Prostate gland (tissue), 2 donors: ENCODE results near the gene ATG7. TPM values are rescaled to one million over a fixed set of nuclear protein-coding genes. Genes with fewer than 3 reads are reported as not detected.

Experiments used
- DNase-seq: peaks from one replicate; pipeline ENCODE4 v3.0.0-alpha.2; 2019; ENCODE audit warnings: low spot score
- H3K27ac ChIP-seq, 2 donors: fragments of 200-600 bp; sonication (generic); 2 replicates each; pipeline ENCODE4 v1.5.1; 2017 to 2019
- H3K27me3 ChIP-seq: fragments of 200-600 bp; sonication (generic); replicated peaks from 2 replicates; pipeline ENCODE4 v1.5.1; 2019; ENCODE audit not compliant: insufficient read depth
- H3K36me3 ChIP-seq, 2 donors: fragments of 200-600 bp; sonication (generic); 1 replicate in 1 of 2; 2 replicates in 1 of 2; pipeline versions ENCODE4 v1.5.1 to v1.8.1; 2017 to 2019
- H3K4me1 ChIP-seq: fragments of 200-600 bp; sonication (generic); replicated peaks from 2 replicates; pipeline ENCODE4 v1.5.1; 2019
- H3K4me3 ChIP-seq, 2 donors: fragments of 200-600 bp; sonication (generic); 2 replicates each; pipeline ENCODE4 v1.5.1; 2017 to 2019
- H3K9me3 ChIP-seq: fragments of 200-600 bp; sonication (generic); 2 replicates; pipeline ENCODE4 v1.5.1; 2017
- POLR2A ChIP-seq: fragments of 450-650 bp; IDR thresholded peaks from one replicate; pipeline ENCODE4 v1.6.1; 2016; ENCODE audit warnings: antibody characterized with exemption, mild to moderate bottlenecking
- POLR2AphosphoS5 ChIP-seq: sonication (generic); formaldehyde crosslinking; IDR thresholded peaks from one replicate; pipeline ENCODE4 v1.6.1; 2017; ENCODE audit warnings: antibody characterized with exemption
- WGBS: methylation state at CpG from one replicate; pipeline ENCODE4 v1.1.5; 2018; 5-methylcytosine and 5-hydroxymethylcytosine counted together
- intact Hi-C: fragments of 100-400 bp; cut with DNase I; formaldehyde crosslinking; loops from one replicate; pipeline ENCODE4 v1.14.2; 2022
- total RNA-seq, 2 donors: library from RNA; depleted of rRNA; stranded (reverse); fragments of >200 nt; gene quantifications; one replicate each; pipeline ENCODE4 v1.1.0, GENCODE V29; 2016
- TF ChIP-seq, protein P1 (sequence below), 4 experiments: fragments of 200-600 bp in 2 of 4; fragments of 450-650 bp in 2 of 4; sonication (generic) in 2 of 4; IDR thresholded peaks; 1 replicate in 3 of 4; 2 replicates in 1 of 4; pipeline ENCODE4 v1.5.1; 2016 to 2019; ENCODE audit warnings: antibody characterized with exemption in 4 of 4, mild to moderate bottlenecking in 2 of 4, moderate library complexity in 2 of 4

Gene ATG7
- total RNA-seq, 2 donors from 2014 or later: 25.2 to 66.5 TPM

DNA sequence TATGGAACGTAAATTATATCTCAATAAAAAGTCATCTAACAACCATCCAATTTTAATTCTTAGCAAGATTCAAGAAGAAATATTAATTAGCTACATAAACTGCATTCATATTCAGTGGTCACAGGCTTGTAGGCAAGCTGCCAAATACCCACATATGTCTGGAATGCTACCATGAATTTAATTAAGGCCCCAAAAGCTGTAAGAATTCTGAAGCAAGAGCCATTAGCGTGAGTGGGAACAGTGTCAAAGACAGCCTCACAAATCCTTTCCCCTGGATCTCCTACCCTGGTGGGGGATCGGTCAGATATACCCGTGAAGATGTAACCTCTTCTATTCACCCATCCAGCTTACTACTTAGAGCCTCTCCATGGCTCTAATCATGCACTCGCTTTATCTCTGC lies 40.0 kb downstream of the ATG7 start:
- H3K27me3 ChIP-seq: no peaks in the 10 kb centered on the region
- TF ChIP-seq POLR2A: no peak
- TF ChIP-seq, protein P1, sequence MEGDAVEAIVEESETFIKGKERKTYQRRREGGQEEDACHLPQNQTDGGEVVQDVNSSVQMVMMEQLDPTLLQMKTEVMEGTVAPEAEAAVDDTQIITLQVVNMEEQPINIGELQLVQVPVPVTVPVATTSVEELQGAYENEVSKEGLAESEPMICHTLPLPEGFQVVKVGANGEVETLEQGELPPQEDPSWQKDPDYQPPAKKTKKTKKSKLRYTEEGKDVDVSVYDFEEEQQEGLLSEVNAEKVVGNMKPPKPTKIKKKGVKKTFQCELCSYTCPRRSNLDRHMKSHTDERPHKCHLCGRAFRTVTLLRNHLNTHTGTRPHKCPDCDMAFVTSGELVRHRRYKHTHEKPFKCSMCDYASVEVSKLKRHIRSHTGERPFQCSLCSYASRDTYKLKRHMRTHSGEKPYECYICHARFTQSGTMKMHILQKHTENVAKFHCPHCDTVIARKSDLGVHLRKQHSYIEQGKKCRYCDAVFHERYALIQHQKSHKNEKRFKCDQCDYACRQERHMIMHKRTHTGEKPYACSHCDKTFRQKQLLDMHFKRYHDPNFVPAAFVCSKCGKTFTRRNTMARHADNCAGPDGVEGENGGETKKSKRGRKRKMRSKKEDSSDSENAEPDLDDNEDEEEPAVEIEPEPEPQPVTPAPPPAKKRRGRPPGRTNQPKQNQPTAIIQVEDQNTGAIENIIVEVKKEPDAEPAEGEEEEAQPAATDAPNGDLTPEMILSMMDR (IDR thresholded peaks at IDR 0.05): no peak
- TF ChIP-seq POLR2AphosphoS5: no peak
- WGBS: 92% methylated on average over 5 of the region's 5 CpGs
- intact Hi-C loops: no loop called here
- DNase-seq: no peak
- H3K9me3 ChIP-seq: no peaks in the 10 kb centered on the region
- no peaks in the 10 kb centered on the region for H3K4me1 ChIP-seq
- H3K36me3 ChIP-seq: no peaks in the 10 kb centered on the region
- H3K4me3 ChIP-seq: no peak overlapping the region
- H3K27ac ChIP-seq: no peak overlapping the region

- no peaks in the 10 kb centered on the region for H3K36me3 ChIP-seq
- 75% methylated on average over 9 of the region's 9 CpGs for WGBS
Observed at GRCh38 chr3:11317300-11317699, 45.1 kb downstream of the ATG7 start.

DNA sequence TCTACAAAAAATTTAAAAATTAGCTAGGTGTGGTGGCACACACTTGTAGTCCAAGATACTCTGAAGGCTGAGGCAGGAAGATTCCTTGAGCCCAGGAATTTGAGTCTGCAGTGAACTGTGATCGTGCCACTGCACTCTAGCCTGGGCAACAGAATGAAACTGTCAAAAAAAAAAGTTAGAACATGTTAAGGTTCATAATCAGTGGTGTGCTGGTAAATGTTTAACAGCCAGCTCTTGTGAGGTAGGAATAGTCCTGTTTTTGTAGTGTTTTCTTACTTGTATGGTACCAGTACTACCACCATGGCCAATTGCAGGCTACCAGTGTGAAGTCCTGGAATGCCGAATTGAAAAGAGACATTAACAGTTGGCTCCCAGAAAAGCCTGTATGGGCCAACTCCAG lies 50.7 kb downstream of the ATG7 start:
- no peak overlapping the region for H3K4me3 ChIP-seq
- H3K27ac ChIP-seq: no peak overlapping the region
- H3K4me1 ChIP-seq: no peaks in the 10 kb centered on the region
- DNase-seq: no peak
- H3K36me3 ChIP-seq: no peaks in the 10 kb centered on the region
- WGBS: 80% methylated on average over 2 of the region's 2 CpGs
- H3K27me3 ChIP-seq: no peaks in the 10 kb centered on the region
- intact Hi-C loops: no loop called here
- TF ChIP-seq POLR2AphosphoS5 (no peak), POLR2A (no peak)
- TF ChIP-seq, protein P1 (IDR thresholded peaks at IDR 0.05): no peak
- H3K9me3 ChIP-seq: no peaks in the 10 kb centered on the region

More at GRCh38 chr3:11317300-11317699, 45.1 kb downstream of the ATG7 start:
- H3K9me3 ChIP-seq: no peaks in the 10 kb centered on the region
- TF ChIP-seq POLR2AphosphoS5: no peak
- no peak for TF ChIP-seq POLR2A
- TF ChIP-seq, protein P1 (IDR thresholded peaks at IDR 0.05): no peak
- H3K27ac ChIP-seq: no peak overlapping the region
- H3K4me3 ChIP-seq: no peak overlapping the region
- intact Hi-C loops: no loop called here
- H3K4me1 ChIP-seq: no peaks in the 10 kb centered on the region
- H3K27me3 ChIP-seq: no peaks in the 10 kb centered on the region
- DNase-seq: no peak

- intact Hi-C loops: no loop called here
- TF ChIP-seq POLR2A (no peak), POLR2AphosphoS5 (peak; percentile 35)
- H3K9me3 ChIP-seq: no peaks in the 10 kb centered on the region
- no peak overlapping the region for H3K4me3 ChIP-seq
- 21% methylated on average over 3 of the region's 3 CpGs for WGBS
- no peaks in the 10 kb centered on the region for H3K27me3 ChIP-seq
- DNase-seq: no peak
- H3K27ac ChIP-seq: no peak overlapping the region
- H3K4me1 ChIP-seq: no peaks in the 10 kb centered on the region
- H3K36me3 ChIP-seq: no peaks in the 10 kb centered on the region
Observed at GRCh38 chr3:11323813-11324212, 51.6 kb downstream of the ATG7 start.

DNA sequence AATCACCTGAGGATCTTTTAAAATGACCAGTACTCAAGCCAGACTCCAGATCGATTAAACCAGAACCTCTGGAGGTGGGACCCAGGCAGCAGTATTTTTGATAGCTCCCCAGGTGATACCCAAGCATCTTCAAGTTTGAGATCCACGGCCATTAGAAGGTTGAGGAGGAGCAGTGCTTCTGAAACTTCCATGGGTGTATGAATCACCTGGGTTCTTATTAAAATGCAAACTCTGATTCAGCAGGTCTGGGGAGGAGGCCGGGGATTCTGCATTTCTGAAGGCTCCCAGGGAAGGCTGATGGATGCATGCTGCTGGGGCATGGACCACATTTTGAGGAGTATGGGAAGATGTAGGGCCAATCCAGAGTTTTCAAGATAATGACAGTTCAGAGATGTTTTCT lies 55.4 kb downstream of the ATG7 start:
- DNase-seq: no peak
- TF ChIP-seq, protein P1 (IDR thresholded peaks at IDR 0.05): no peak
- TF ChIP-seq POLR2A (no peak), POLR2AphosphoS5 (no peak)
- Histone ChIP-seq H3K9me3 (no peaks in the 10 kb centered on the region), H3K4me1 (no peaks in the 10 kb centered on the region), H3K27me3 (no peaks in the 10 kb centered on the region), H3K36me3 (no peaks in the 10 kb centered on the region), H3K4me3 (no peak overlapping the region), H3K27ac (no peak overlapping the region)
- intact Hi-C loops: no loop called here
- WGBS: 99% methylated on average over 3 of the region's 3 CpGs
